K562 (cell line): ENCODE results near the gene CMTM8. TPM values are rescaled to one million over a fixed set of nuclear protein-coding genes. Genes with fewer than 3 reads are reported as not detected.

Experiments used
- ATAC-seq: fragments of 200-7000 bp; cut with Tn5 transposase; 3 replicates; pipeline ENCODE4 v1.9.1; 2020; ENCODE audit warnings: moderate library complexity
- BruUV-seq: library from RNA; stranded (reverse); fragments of 400-500 nt; replicated peaks from 2 replicates; lab custom pipeline; 2021; lab: Mats Ljungman, UMichigan
- CTCF ChIA-PET: fragments of 300-600 bp; formaldehyde crosslinking; extraction: SDS; loops from one replicate; lab custom pipeline; 2021; ENCODE audit warnings: low intra/inter-chr PET ratio; lab: Yijun Ruan, JAX
- POLR2A ChIA-PET: fragments of 300-600, 350-650 bp; sonication (Branson Sonifier 250); formaldehyde crosslinking; extraction: SDS; loops from one replicate; lab custom pipeline; 2021; ENCODE audit warnings: antibody characterized with exemption, inconsistent platforms; lab: Yijun Ruan, JAX
- DNase-seq, 4 experiments: peaks; one replicate each; pipeline versions ENCODE4 v3.0.0 to v3.0.0-alpha.2; 2011 to 2018; ENCODE audit warnings: low spot score in 3 of 4, mixed read lengths in 3 of 4; ENCODE audit errors: extremely low read depth in 1 of 4
- FAIRE-seq: peaks from 2 replicates; lab custom pipeline; 2011; peaks lifted over from hg19 to GRCh38; lab: Jason Lieb, UNC
- H2AFZ ChIP-seq: 2 replicates; pipeline ENCODE4 v1.6.0; 2011; ENCODE audit warnings: low read depth, low read length, control low read depth, inconsistent platforms
- H3K27ac ChIP-seq: fragments of 200-600 bp; 3 replicates; pipeline ENCODE4 v1.8.0; 2011; ENCODE audit warnings: low read depth, mild to moderate bottlenecking, control low read depth, inconsistent platforms, low read length, moderate library complexity, mixed read lengths; ENCODE audit errors: extremely low read depth
- H3K27me3 ChIP-seq, 2 experiments: fragments of 300-600 bp in 1 of 2; 2 replicates in 1 of 2; 3 replicates in 1 of 2; pipeline versions ENCODE4 v1.6.0 to v1.8.0; 2011; ENCODE audit warnings: inconsistent platforms in 2 of 2, low read length in 2 of 2, mild to moderate bottlenecking in 1 of 2, mixed read lengths in 1 of 2, moderate library complexity in 1 of 2; ENCODE audit not compliant: control insufficient read depth in 2 of 2, insufficient read depth in 2 of 2
- H3K36me3 ChIP-seq: fragments of 300-600 bp; 3 replicates; pipeline ENCODE4 v1.8.0; 2011; ENCODE audit warnings: mild to moderate bottlenecking, low read length, inconsistent platforms; ENCODE audit not compliant: control insufficient read depth, insufficient read depth
- H3K4me1 ChIP-seq, 2 experiments: fragments of 200-600 bp in 1 of 2; replicated peaks in 1 of 2; 2 replicates in 1 of 2; 3 replicates in 1 of 2; pipeline versions ENCODE4 v1.5.1 to v1.8.0; 2011; ENCODE audit warnings: inconsistent platforms in 2 of 2, low read length in 2 of 2, mild to moderate bottlenecking in 1 of 2, mixed read lengths in 1 of 2, moderate library complexity in 1 of 2; ENCODE audit not compliant: control insufficient read depth in 2 of 2, insufficient read depth in 2 of 2
- H3K4me2 ChIP-seq: 2 replicates; pipeline ENCODE4 v1.6.1; 2011; ENCODE audit warnings: low read length, control low read depth, inconsistent platforms, mixed read lengths; ENCODE audit not compliant: insufficient read depth
- H3K4me3 ChIP-seq: fragments of 200-600 bp; sonication (generic), shearing (Covaris generic); 2 replicates; pipeline ENCODE4 v1.5.1; 2016; ENCODE audit warnings: control low read depth, inconsistent platforms
- H3K79me2 ChIP-seq: fragments of 200-600 bp; 3 replicates; pipeline ENCODE4 v1.8.0; 2011; ENCODE audit warnings: low read length, inconsistent platforms; ENCODE audit not compliant: control insufficient read depth, insufficient read depth
- H3K9ac ChIP-seq, 2 experiments: 2 replicates each; pipeline versions ENCODE4 v1.6.0 to v1.6.1; 2011; ENCODE audit warnings: low read depth in 2 of 2, low read length in 2 of 2, control low read depth in 1 of 2, inconsistent platforms in 1 of 2, mild to moderate bottlenecking in 1 of 2, mixed read lengths in 1 of 2; ENCODE audit not compliant: insufficient read depth in 1 of 2
- H3K9me1 ChIP-seq: one replicate; pipeline ENCODE4 v1.6.0; 2011; ENCODE audit warnings: inconsistent platforms, mild to moderate bottlenecking, low read length, moderate library complexity; ENCODE audit not compliant: control insufficient read depth, insufficient read depth
- H3K9me3 ChIP-seq: replicated peaks from 2 replicates; pipeline ENCODE4 v1.5.1; 2011; ENCODE audit warnings: low read depth, low read length, inconsistent platforms; ENCODE audit not compliant: control insufficient read depth, insufficient read depth
- H4K20me1 ChIP-seq: replicated peaks from 2 replicates; pipeline ENCODE4 v1.6.1; 2011; ENCODE audit warnings: low read length, inconsistent platforms, mixed read lengths; ENCODE audit not compliant: control insufficient read depth, insufficient read depth
- BHLHE40 ChIP-seq: IDR thresholded peaks from 2 replicates; pipeline ENCODE4 v1.6.1; 2011; ENCODE audit warnings: low read length, improper control_type of control experiment
- GABPB1 ChIP-seq: sonication (generic); formaldehyde crosslinking; IDR thresholded peaks from 2 replicates; pipeline ENCODE4 v1.8.0; 2022; ENCODE audit warnings: mild to moderate bottlenecking, missing genetic modification reagents
- HNRNPH1 ChIP-seq: fragments of 200-400 bp; formaldehyde crosslinking; optimal IDR thresholded peaks from 2 replicates; pipeline ENCODE3; 2017; ENCODE audit warnings: low read depth, mild to moderate bottlenecking, low read length, moderate library complexity
- NFRKB ChIP-seq: fragments of 450-650 bp; IDR thresholded peaks from 2 replicates; pipeline ENCODE4 v1.6.1; 2016; ENCODE audit warnings: low read depth
- PHB2 ChIP-seq: fragments of 450-650 bp; IDR thresholded peaks from 2 replicates; pipeline ENCODE4 v1.6.1; 2017; ENCODE audit warnings: low read depth
- RAD51 ChIP-seq: fragments of 450-650 bp; IDR thresholded peaks from 2 replicates; pipeline ENCODE4 v1.7.1; 2016; ENCODE audit warnings: low read depth, mild to moderate bottlenecking, borderline replicate concordance
- SMARCA5 ChIP-seq: fragments of 450-650 bp; IDR thresholded peaks from 2 replicates; pipeline ENCODE4 v1.6.1; 2016
- SRSF1 ChIP-seq: fragments of 200-400 bp; formaldehyde crosslinking; IDR thresholded peaks from 2 replicates; pipeline ENCODE4 v1.6.1; 2017; ENCODE audit warnings: mild to moderate bottlenecking, low read depth, low read length, moderate library complexity
- TAF15 ChIP-seq: fragments of 200-400 bp; formaldehyde crosslinking; IDR thresholded peaks from 2 replicates; pipeline ENCODE4 v1.6.1; 2017; ENCODE audit warnings: mild to moderate bottlenecking, low read depth, low read length, moderate library complexity
- ZBTB17 ChIP-seq: fragments of 450-650 bp; formaldehyde crosslinking; IDR thresholded peaks from 2 replicates; pipeline ENCODE4 v1.4.0; 2020; ENCODE audit warnings: mild to moderate bottlenecking
- ZC3H4 ChIP-seq: sonication (generic); formaldehyde crosslinking; IDR thresholded peaks from 2 replicates; pipeline ENCODE4 v1.9.0; 2021; ENCODE audit warnings: missing genetic modification reagents, borderline replicate concordance
- ZNF12 ChIP-seq: sonication (generic); formaldehyde crosslinking; IDR thresholded peaks from 2 replicates; pipeline ENCODE4 v1.4.0; 2020; ENCODE audit warnings: mild to moderate bottlenecking, missing genetic modification reagents
- ZNF165 ChIP-seq: fragments of 250-450 bp; sonication (Bioruptor Pico); IDR thresholded peaks from 2 replicates; pipeline ENCODE4 v1.4.0; 2020; ENCODE audit warnings: borderline replicate concordance
- ZNF696 ChIP-seq: fragments of 250-450 bp; sonication (Bioruptor Pico); conservative IDR thresholded peaks from 2 replicates; pipeline ENCODE4 v1.4.0; 2020; ENCODE audit warnings: mild to moderate bottlenecking, moderate library complexity
- ZNF699 ChIP-seq: fragments of 250-450 bp; sonication (Bioruptor Pico); IDR thresholded peaks from 2 replicates; pipeline ENCODE4 v1.8.0; 2021; ENCODE audit warnings: mild to moderate bottlenecking, moderate library complexity; ENCODE audit not compliant: insufficient replicate concordance
- WGBS: fragments of 100-300 bp; shearing (Covaris generic); methylation state at CpG from one replicate; pipeline ENCODE4 v1.1.6; 2016; ENCODE audit warnings: low coverage, mixed read lengths; ENCODE audit not compliant: insufficient coverage; ENCODE audit errors: missing lambda C conversion rate; 5-methylcytosine and 5-hydroxymethylcytosine counted together
- in situ Hi-C: fragments of 300-500 bp; cut with MboI; formaldehyde crosslinking; loops from 4 replicates; pipeline ENCODE4 v1.15.0; 2018; ENCODE audit warnings: inconsistent platforms, mixed read lengths
- intact Hi-C: fragments of 100-400 bp; cut with micrococcal nuclease; formaldehyde crosslinking; loops from 2 replicates; pipeline ENCODE4 v1.14.2; 2022
- polyA plus RNA-seq, 8 experiments: library from polyadenylated mRNA; depleted of rRNA in 4 of 8; stranded (reverse) in 5 of 8; unstranded in 3 of 8; fragments of >200 nt; fragmentation: Nextera tagmentation in 2 of 8; fragmentation: Illumina TruSeq in 1 of 8; extraction: Ambion mirVana in 2 of 8; extraction: Trizol in 1 of 8; gene quantifications; 2 replicates each; pipeline versions ENCODE4 v1.2.1 to v1.2.3, GENCODE V29; 2011 to 2014; ENCODE audit warnings: inconsistent platforms in 1 of 8, missing spikeins in 1 of 8
- total RNA-seq, 7 experiments: library from RNA; depleted of rRNA in 6 of 7; stranded (reverse); fragments of >200 nt in 6 of 7; fragmentation: Illumina TruSeq in 2 of 7; extraction: Trizol in 2 of 7; gene quantifications; 2 replicates each; pipeline versions ENCODE4 v1.2.1 to v1.2.3, GENCODE V29; 2011 to 2021; ENCODE audit warnings: low replicate concordance in 1 of 7
- TF ChIP-seq, protein P1 (sequence below): fragments of 450-650 bp; formaldehyde crosslinking; IDR thresholded peaks from 2 replicates; pipeline ENCODE4 v1.4.0; 2020; ENCODE audit warnings: mild to moderate bottlenecking, moderate library complexity

Gene CMTM8
- total and polyA plus RNA-seq, 9 of the 15 experiments (the other 6 are each of a cell fraction or from before 2014, with no cell fraction given): not detected

GRCh38 chr3:32276279-32276841, 37.9 kb downstream of the CMTM8 start:
- no peaks in the 10 kb centered on the region for H3K9me1 ChIP-seq
- no peaks in the 10 kb centered on the region for H3K79me2 ChIP-seq
- no peak for ATAC-seq
- H3K36me3 ChIP-seq: no peaks in the 10 kb centered on the region
- no peak for DNase-seq
- H3K9ac ChIP-seq: no peak overlapping the region
- TF ChIP-seq ZNF12 (no peak), GABPB1 (no peak), HNRNPH1 (no peak), RAD51 (no peak), PHB2 (no peak), BHLHE40 (no peak), ZNF165 (CRISPR knock-in tag) (no peak), ZNF696 (no peak), ZC3H4 (CRISPR knock-in tag) (no peak), ZNF699 (CRISPR knock-in tag) (no peak), ZBTB17 (CRISPR knock-in tag) (no peak), SRSF1 (no peak), SMARCA5 (no peak), NFRKB (no peak), TAF15 (no peak)
- TF ChIP-seq, protein P1, sequence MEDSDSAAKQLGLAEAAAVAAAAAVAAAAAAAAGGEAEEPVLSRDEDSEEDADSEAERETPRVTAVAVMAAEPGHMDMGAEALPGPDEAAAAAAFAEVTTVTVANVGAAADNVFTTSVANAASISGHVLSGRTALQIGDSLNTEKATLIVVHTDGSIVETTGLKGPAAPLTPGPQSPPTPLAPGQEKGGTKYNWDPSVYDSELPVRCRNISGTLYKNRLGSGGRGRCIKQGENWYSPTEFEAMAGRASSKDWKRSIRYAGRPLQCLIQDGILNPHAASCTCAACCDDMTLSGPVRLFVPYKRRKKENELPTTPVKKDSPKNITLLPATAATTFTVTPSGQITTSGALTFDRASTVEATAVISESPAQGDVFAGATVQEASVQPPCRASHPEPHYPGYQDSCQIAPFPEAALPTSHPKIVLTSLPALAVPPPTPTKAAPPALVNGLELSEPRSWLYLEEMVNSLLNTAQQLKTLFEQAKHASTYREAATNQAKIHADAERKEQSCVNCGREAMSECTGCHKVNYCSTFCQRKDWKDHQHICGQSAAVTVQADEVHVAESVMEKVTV (CRISPR knock-in tag): no peak
- no peak overlapping the region for H3K27ac ChIP-seq
- intact Hi-C loops: no loop called here
- no peak overlapping the region for H3K4me2 ChIP-seq
- no TSS peak for BruUV-seq
- ChIA-PET CTCF (no interaction called here), POLR2A (interaction anchor here (0.6 to 1.3 kb wide), 2 partner anchors 13 to 54 kb away, joined by 3 to 4 read pairs; no protein-coding TSS in a partner anchor)
- no peak overlapping the region for H2AFZ ChIP-seq
- H3K27me3 ChIP-seq: peaks cover 4 to 9% of the 10 kb centered on the region in 2 experiments; a peak in 4 of 5 replicates
- no peaks in the 10 kb centered on the region for H4K20me1 ChIP-seq
- H3K9me3 ChIP-seq: no peaks in the 10 kb centered on the region
- FAIRE-seq: no peak
- in situ Hi-C loops: no loop called here
- no peaks in the 10 kb centered on the region for H3K4me1 ChIP-seq
- H3K4me3 ChIP-seq: no peak overlapping the region
- WGBS: 4% methylated on average over 4 of the region's 4 CpGs
